Gastroesophageal sphincter (tissue), 4 donors: ENCODE data around the gene SEC14L2. TPM values are rescaled to one million over a fixed set of nuclear protein-coding genes. Genes with fewer than 3 reads are reported as not detected.

Source experiments
- ATAC-seq: fragments of 150-250 bp; one replicate; pipeline ENCODE4 v1.9.1; 2016; ENCODE audit warnings: mild to moderate bottlenecking, moderate library complexity
- H3K27ac ChIP-seq, 4 donors: fragments of 200-600 bp; sonication (generic) in 3 of 4; 1 replicate in 3 of 4; 2 replicates in 1 of 4; pipeline ENCODE4 v1.5.1; 2016 to 2019
- H3K27me3 ChIP-seq: fragments of 200-600 bp; sonication (generic); one replicate; pipeline ENCODE4 v1.5.1; 2019
- H3K36me3 ChIP-seq, 2 donors: fragments of 200-600 bp; sonication (generic); one replicate each; pipeline ENCODE4 v1.5.1; 2019; ENCODE audit warnings: control low read depth in 1 of 2
- H3K4me1 ChIP-seq, 3 donors: fragments of 200-600 bp; sonication (generic); 1 replicate in 2 of 3; 2 replicates in 1 of 3; pipeline ENCODE4 v1.5.1; 2016 to 2019; ENCODE audit warnings: control low read depth in 2 of 3
- H3K4me3 ChIP-seq, 2 donors: fragments of 200-600 bp; sonication (generic); one replicate each; pipeline ENCODE4 v1.5.1; 2019; ENCODE audit warnings: mild to moderate bottlenecking in 1 of 2, moderate library complexity in 1 of 2
- H3K9me3 ChIP-seq, 3 donors: fragments of 200-600 bp; sonication (generic); one replicate each; pipeline ENCODE4 v1.5.1; 2017 to 2019; ENCODE audit warnings: control low read depth in 2 of 3
- EP300 ChIP-seq: sonication (generic); formaldehyde crosslinking; IDR thresholded peaks from one replicate; pipeline ENCODE4 v1.6.1; 2017; ENCODE audit warnings: antibody characterized with exemption, mild to moderate bottlenecking
- POLR2A ChIP-seq, 2 donors: fragments of 450-650 bp; IDR thresholded peaks; one replicate each; pipeline ENCODE4 v1.6.1; 2017; ENCODE audit warnings: antibody characterized with exemption in 2 of 2, mild to moderate bottlenecking in 2 of 2, moderate library complexity in 1 of 2
- POLR2AphosphoS5 ChIP-seq: sonication (generic); formaldehyde crosslinking; IDR thresholded peaks from one replicate; pipeline ENCODE4 v1.6.1; 2017; ENCODE audit warnings: antibody characterized with exemption
- WGBS, 2 donors: methylation state at CpG; one replicate each; pipeline ENCODE4 v1.1.5; 2018; ENCODE audit warnings: low coverage in 1 of 2; 5-methylcytosine and 5-hydroxymethylcytosine counted together
- total RNA-seq, 4 donors: library from RNA; depleted of rRNA; stranded (reverse); fragments of >200 nt; gene quantifications; one replicate each; pipeline ENCODE4 v1.1.0, GENCODE V29; 2016
- TF ChIP-seq, protein P1 (sequence below), 4 experiments: fragments of 200-600 bp in 2 of 4; fragments of 450-650 bp in 2 of 4; sonication (generic) in 1 of 4; IDR thresholded peaks; one replicate each; pipeline ENCODE4 v1.5.1; 2017 to 2019; ENCODE audit warnings: antibody characterized with exemption in 4 of 4, mild to moderate bottlenecking in 2 of 4, moderate library complexity in 2 of 4

Gene SEC14L2
- total RNA-seq, 4 donors from 2014 or later, result 8.1 to 27.2 (median 15.8) TPM

DNA sequence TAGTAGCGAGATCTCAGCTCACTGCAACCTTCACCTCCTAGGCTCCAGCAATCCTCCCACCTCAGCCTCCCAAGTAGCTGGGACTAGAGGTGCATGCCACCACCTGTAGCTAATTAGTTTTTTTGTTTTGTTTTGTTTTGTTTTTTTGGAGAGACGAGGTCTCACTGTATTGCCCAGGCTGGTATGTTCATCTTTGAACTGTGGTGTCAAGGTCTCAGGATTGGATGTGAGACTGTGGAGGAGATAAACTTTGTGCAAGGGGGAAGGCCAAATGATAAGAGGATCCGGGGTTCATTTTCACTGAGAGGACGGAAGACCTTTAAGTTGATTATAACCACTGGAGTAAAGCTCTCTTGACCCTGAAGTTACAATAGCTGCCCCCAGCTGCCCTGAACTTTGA lies 8.9 kb downstream of the SEC14L2 start:
- Histone ChIP-seq H3K9me3 (no peaks in the 10 kb centered on the region), H3K4me3 (no peak overlapping the region), H3K27me3 (no peaks in the 10 kb centered on the region), H3K36me3 (peaks cover 0 to 58% of the 10 kb centered on the region in 2 donors), H3K4me1 (no peaks in the 10 kb centered on the region), H3K27ac (no peak overlapping the region)
- TF ChIP-seq EP300 (no peak), POLR2A (IDR thresholded peaks at IDR 0.05) (no peak), POLR2AphosphoS5 (no peak)
- TF ChIP-seq, protein P1, sequence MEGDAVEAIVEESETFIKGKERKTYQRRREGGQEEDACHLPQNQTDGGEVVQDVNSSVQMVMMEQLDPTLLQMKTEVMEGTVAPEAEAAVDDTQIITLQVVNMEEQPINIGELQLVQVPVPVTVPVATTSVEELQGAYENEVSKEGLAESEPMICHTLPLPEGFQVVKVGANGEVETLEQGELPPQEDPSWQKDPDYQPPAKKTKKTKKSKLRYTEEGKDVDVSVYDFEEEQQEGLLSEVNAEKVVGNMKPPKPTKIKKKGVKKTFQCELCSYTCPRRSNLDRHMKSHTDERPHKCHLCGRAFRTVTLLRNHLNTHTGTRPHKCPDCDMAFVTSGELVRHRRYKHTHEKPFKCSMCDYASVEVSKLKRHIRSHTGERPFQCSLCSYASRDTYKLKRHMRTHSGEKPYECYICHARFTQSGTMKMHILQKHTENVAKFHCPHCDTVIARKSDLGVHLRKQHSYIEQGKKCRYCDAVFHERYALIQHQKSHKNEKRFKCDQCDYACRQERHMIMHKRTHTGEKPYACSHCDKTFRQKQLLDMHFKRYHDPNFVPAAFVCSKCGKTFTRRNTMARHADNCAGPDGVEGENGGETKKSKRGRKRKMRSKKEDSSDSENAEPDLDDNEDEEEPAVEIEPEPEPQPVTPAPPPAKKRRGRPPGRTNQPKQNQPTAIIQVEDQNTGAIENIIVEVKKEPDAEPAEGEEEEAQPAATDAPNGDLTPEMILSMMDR (IDR thresholded peaks at IDR 0.05), result no peak
- no peak for ATAC-seq
- WGBS, 2 donors, result 90 to 100% methylated on average over 1 to 3 of the region's 4 CpGs

DNA sequence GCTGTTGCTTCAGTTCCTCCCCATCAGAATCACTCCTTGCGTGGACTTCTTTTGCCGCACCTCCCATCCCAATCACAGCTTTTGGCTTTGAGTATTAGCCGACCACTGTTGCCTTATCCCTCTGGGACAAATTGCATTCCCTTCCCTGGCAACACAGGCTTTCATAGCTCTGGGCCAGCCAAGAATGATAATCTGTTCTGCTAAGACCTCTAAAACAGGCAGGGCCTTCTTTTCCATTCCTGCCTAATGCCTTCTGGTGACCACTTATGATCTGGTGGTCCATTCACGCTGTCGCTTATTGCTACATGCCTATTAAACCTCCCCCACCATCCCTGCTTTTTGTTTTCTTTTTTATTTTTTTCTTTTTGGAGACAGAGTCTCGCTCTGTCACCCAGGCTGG lies 9.6 kb downstream of the SEC14L2 start:
- TF ChIP-seq POLR2AphosphoS5 (no peak), EP300 (no peak), POLR2A (IDR thresholded peaks at IDR 0.05) (no peak)
- TF ChIP-seq, protein P1 (IDR thresholded peaks at IDR 0.05), result no peak
- H3K4me3 ChIP-seq, result no peak overlapping the region
- no peaks in the 10 kb centered on the region for H3K27me3 ChIP-seq
- no peaks in the 10 kb centered on the region for H3K9me3 ChIP-seq
- H3K36me3 ChIP-seq, result peaks cover 0 to 65% of the 10 kb centered on the region in 2 donors
- no peak overlapping the region for H3K27ac ChIP-seq
- WGBS, 2 donors, result 93 to 100% methylated on average over 5 to 6 of the region's 6 CpGs
- no peak for ATAC-seq
- H3K4me1 ChIP-seq, result no peaks in the 10 kb centered on the region

DNA sequence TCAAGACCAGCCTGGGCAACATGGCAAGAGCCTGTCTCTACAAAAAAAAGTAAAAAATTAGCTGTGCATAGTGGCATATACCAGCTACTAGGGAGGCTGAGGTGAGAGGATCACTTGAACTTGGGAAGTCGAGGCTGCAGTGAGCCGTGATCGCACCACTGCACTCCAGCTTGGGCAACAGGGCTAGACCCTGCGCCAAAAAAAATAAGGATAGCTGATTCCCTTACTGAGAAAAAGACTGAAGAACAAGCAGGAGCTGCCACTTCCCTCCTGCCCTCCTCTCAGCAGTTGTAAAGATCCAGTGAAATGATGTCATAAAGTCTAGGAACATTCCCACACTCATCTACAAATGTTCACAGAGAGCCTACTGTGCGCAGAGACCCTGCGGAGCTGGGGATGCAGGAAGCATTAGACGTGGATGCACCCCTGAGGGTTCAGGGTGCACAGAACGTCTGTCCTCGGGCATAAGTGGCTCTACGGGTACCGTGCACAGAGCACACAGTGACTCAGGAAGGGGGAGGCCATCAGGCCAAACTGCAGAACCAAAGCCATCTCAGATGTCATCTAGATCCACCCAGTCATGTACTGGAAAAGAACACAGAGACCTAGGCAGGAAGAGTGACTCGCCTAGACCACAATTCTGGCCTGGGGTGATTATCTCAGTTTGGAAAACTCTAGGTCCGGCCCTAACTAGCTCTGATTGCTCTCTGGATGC lies 11.7 kb downstream of the SEC14L2 start:
- Histone ChIP-seq H3K4me3 (no peak overlapping the region), H3K9me3 (no peaks in the 10 kb centered on the region), H3K36me3 (peaks cover 0 to 84% of the 10 kb centered on the region in 2 donors), H3K27ac (no peak overlapping the region), H3K4me1 (no peaks in the 10 kb centered on the region), H3K27me3 (no peaks in the 10 kb centered on the region)
- 82% methylated on average over 6 of the region's 13 CpGs; no CpG with 5 or more reads in 1 of the 2 donors for WGBS, 2 donors
- TF ChIP-seq, protein P1 (IDR thresholded peaks at IDR 0.05), result no peak
- TF ChIP-seq POLR2AphosphoS5 (no peak), POLR2A (IDR thresholded peaks at IDR 0.05) (no peak), EP300 (no peak)
- ATAC-seq, result peak; percentile 48

DNA sequence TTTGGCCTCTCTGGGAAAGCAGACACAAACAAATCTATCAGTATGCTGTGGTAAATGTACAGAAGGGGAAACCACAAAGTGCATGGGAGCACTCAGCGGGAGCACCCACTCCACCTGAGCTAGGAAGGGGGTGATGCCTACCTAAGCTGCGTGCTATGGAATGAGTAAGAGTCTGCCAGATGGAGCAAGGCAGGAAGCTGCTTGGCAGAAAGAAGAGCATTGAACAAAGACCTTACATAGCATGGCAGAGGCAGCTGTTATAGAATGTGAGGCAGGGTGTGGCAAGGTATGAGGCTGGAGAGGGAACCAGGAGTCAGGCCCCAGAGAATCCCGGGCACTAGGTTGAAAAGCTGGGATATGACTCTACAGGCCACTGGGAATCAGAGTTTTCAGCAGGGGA lies 15.0 kb downstream of the SEC14L2 start:
- H3K36me3 ChIP-seq, result peaks cover 0 to 97% of the 10 kb centered on the region in 2 donors
- H3K9me3 ChIP-seq, result no peaks in the 10 kb centered on the region
- no peaks in the 10 kb centered on the region for H3K4me1 ChIP-seq
- H3K27ac ChIP-seq, result no peak overlapping the region
- no peak for ATAC-seq
- TF ChIP-seq EP300 (no peak), POLR2A (IDR thresholded peaks at IDR 0.05) (no peak), POLR2AphosphoS5 (no peak)
- TF ChIP-seq, protein P1 (IDR thresholded peaks at IDR 0.05), result no peak
- WGBS, 2 donors, result 84 to 97% methylated on average over 2 to 3 of the region's 3 CpGs
- H3K27me3 ChIP-seq, result no peaks in the 10 kb centered on the region
- H3K4me3 ChIP-seq, result no peak overlapping the region

DNA sequence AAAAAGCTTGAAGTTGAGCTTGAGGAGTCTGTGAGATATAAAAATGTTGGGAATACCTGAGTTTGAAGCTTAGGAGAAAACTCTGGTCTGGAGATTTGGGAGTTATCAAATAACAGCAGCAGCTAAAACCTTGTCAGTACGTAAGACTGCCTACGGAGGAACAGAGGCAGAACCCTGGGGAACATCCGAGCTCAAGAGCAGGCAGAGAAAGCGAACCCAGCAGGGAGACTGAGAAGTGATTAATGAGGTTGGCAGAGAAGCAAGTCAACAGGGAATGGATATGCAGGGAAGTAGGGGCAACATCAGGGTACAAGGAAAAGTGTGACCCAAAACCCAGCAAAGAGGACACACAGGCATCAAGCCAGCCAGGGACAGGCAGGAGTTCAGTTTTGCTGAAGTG lies 16.2 kb downstream of the SEC14L2 start:
- Histone ChIP-seq H3K9me3 (no peaks in the 10 kb centered on the region), H3K4me3 (no peak overlapping the region), H3K27ac (no peak overlapping the region), H3K4me1 (no peaks in the 10 kb centered on the region), H3K27me3 (no peaks in the 10 kb centered on the region), H3K36me3 (peaks cover 0 to 97% of the 10 kb centered on the region in 2 donors)
- TF ChIP-seq EP300 (no peak), POLR2AphosphoS5 (no peak), POLR2A (IDR thresholded peaks at IDR 0.05) (no peak)
- TF ChIP-seq, protein P1 (IDR thresholded peaks at IDR 0.05), result no peak
- no peak for ATAC-seq
- 81% methylated on average over 4 of the region's 4 CpGs; no CpG with 5 or more reads in 1 of the 2 donors for WGBS, 2 donors
